ENCODE data around the gene SENP6. TPM values are rescaled to one million over a fixed set of nuclear protein-coding genes. Genes with fewer than 3 reads are reported as not detected.

Gene SENP6
- polyA plus RNA-seq, 1 donor from 2014 or later, result 113 TPM

DNA sequence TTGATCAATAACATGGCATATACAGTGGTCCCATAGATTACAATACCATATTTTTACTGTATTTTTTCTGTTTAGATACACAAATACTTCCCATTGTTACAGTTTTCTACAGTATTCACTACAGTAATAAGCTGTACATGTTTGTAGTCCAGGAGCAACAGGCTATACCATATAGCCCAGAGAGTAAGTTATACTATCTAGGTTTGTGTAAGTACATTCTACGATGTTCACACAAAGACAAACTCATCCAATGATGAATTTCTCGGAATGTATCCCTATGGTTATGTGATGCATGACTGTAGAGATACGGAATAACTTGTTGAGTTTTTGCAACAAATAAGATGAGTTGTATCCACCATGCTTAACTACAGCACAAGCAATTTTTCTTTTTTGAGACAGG, 143.7 kb downstream of the SENP6 start:
- Histone ChIP-seq H4K20me1 (ENCODE audit: insufficient read depth) (no peaks in the 10 kb centered on the region), H3K27me3 (ENCODE audit: insufficient read depth, low read depth, low read length) (no peaks in the 10 kb centered on the region), H2AFZ (ENCODE audit: low read depth, low read length) (no peak overlapping the region), H3K4me2 (ENCODE audit: low read length) (no peak overlapping the region), H3K79me2 (replicated peaks; ENCODE audit: insufficient read depth, low read length) (peaks cover 10% of the 10 kb centered on the region), H3K4me3 (ENCODE audit: low read length) (no peak overlapping the region), H3K36me3 (ENCODE audit: insufficient read depth, low read length) (no peaks in the 10 kb centered on the region), H3K27ac (ENCODE audit: low read length) (no peak overlapping the region), H3K9me2 (ENCODE audit: insufficient read depth, low read length) (no peaks in the 10 kb centered on the region), H3K9me3 (ENCODE audit: low read length) (no peaks in the 10 kb centered on the region), H3K9ac (ENCODE audit: low read length) (no peak overlapping the region), H3F3A (ENCODE audit: insufficient read depth, low read length, poor library complexity, severe bottlenecking) (no peaks in the 10 kb centered on the region)
- TF ChIP-seq EZH2 (IDR thresholded peaks at IDR 0.05; ENCODE audit: borderline replicate concordance, insufficient read depth, low read length, poor library complexity, severe bottlenecking), result no peak
- TF ChIP-seq MXI1 (conservative IDR thresholded peaks at IDR 0.05; ENCODE audit: poor library complexity, severe bottlenecking), result no peak
- TF ChIP-seq, protein P1, sequence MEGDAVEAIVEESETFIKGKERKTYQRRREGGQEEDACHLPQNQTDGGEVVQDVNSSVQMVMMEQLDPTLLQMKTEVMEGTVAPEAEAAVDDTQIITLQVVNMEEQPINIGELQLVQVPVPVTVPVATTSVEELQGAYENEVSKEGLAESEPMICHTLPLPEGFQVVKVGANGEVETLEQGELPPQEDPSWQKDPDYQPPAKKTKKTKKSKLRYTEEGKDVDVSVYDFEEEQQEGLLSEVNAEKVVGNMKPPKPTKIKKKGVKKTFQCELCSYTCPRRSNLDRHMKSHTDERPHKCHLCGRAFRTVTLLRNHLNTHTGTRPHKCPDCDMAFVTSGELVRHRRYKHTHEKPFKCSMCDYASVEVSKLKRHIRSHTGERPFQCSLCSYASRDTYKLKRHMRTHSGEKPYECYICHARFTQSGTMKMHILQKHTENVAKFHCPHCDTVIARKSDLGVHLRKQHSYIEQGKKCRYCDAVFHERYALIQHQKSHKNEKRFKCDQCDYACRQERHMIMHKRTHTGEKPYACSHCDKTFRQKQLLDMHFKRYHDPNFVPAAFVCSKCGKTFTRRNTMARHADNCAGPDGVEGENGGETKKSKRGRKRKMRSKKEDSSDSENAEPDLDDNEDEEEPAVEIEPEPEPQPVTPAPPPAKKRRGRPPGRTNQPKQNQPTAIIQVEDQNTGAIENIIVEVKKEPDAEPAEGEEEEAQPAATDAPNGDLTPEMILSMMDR (IDR thresholded peaks at IDR 0.05; ENCODE audit: poor library complexity, severe bottlenecking), result no peak
- TF ChIP-seq POLR2AphosphoS5 (IDR thresholded peaks at IDR 0.05), result no peak
- no peak for TF ChIP-seq SMC3 (conservative IDR thresholded peaks at IDR 0.05; ENCODE audit: poor library complexity)
- no peak for TF ChIP-seq RAD21 (conservative IDR thresholded peaks at IDR 0.05)
- TF ChIP-seq TAF1 (IDR thresholded peaks at IDR 0.05; ENCODE audit: low read depth), result no peak
- TF ChIP-seq EP300 (conservative IDR thresholded peaks at IDR 0.05; ENCODE audit: poor library complexity, severe bottlenecking), result no peak
- TF ChIP-seq, protein P2, sequence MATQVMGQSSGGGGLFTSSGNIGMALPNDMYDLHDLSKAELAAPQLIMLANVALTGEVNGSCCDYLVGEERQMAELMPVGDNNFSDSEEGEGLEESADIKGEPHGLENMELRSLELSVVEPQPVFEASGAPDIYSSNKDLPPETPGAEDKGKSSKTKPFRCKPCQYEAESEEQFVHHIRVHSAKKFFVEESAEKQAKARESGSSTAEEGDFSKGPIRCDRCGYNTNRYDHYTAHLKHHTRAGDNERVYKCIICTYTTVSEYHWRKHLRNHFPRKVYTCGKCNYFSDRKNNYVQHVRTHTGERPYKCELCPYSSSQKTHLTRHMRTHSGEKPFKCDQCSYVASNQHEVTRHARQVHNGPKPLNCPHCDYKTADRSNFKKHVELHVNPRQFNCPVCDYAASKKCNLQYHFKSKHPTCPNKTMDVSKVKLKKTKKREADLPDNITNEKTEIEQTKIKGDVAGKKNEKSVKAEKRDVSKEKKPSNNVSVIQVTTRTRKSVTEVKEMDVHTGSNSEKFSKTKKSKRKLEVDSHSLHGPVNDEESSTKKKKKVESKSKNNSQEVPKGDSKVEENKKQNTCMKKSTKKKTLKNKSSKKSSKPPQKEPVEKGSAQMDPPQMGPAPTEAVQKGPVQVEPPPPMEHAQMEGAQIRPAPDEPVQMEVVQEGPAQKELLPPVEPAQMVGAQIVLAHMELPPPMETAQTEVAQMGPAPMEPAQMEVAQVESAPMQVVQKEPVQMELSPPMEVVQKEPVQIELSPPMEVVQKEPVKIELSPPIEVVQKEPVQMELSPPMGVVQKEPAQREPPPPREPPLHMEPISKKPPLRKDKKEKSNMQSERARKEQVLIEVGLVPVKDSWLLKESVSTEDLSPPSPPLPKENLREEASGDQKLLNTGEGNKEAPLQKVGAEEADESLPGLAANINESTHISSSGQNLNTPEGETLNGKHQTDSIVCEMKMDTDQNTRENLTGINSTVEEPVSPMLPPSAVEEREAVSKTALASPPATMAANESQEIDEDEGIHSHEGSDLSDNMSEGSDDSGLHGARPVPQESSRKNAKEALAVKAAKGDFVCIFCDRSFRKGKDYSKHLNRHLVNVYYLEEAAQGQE (IDR thresholded peaks at IDR 0.05; ENCODE audit: borderline replicate concordance), result no peak

DNA sequence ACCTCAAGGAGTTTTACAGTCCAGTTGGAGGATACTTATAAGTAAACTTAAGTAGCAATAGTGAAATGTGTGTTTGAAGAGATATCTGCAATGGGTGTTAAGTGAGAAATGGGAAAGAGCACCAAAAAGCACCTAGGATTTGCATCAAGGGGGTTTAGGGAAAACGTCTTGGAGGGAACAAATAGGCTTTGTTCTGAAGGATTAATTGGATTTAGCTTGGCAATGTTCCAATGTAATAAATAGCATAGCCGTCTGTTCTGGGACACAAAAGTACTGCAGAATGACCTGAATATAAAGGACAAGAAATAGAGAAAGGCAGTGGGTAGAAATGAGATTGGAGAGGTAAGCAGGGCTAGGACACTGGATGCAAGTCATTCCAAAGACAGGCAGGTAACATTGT, 144.5 kb downstream of the SENP6 start:
- Histone ChIP-seq H2AFZ (ENCODE audit: low read depth, low read length) (no peak overlapping the region), H3K9me3 (ENCODE audit: low read length) (no peaks in the 10 kb centered on the region), H3K27ac (ENCODE audit: low read length) (no peak overlapping the region), H3K4me2 (ENCODE audit: low read length) (no peak overlapping the region), H4K20me1 (ENCODE audit: insufficient read depth) (no peaks in the 10 kb centered on the region), H3K36me3 (ENCODE audit: insufficient read depth, low read length) (no peaks in the 10 kb centered on the region), H3F3A (ENCODE audit: insufficient read depth, low read length, poor library complexity, severe bottlenecking) (no peaks in the 10 kb centered on the region), H3K9ac (ENCODE audit: low read length) (no peak overlapping the region), H3K79me2 (replicated peaks; ENCODE audit: insufficient read depth, low read length) (peaks cover 17% of the 10 kb centered on the region), H3K4me3 (ENCODE audit: low read length) (no peak overlapping the region), H3K9me2 (ENCODE audit: insufficient read depth, low read length) (no peaks in the 10 kb centered on the region), H3K27me3 (ENCODE audit: insufficient read depth, low read depth, low read length) (no peaks in the 10 kb centered on the region)
- TF ChIP-seq MXI1 (conservative IDR thresholded peaks at IDR 0.05; ENCODE audit: poor library complexity, severe bottlenecking) (no peak), SMC3 (conservative IDR thresholded peaks at IDR 0.05; ENCODE audit: poor library complexity) (no peak), RAD21 (conservative IDR thresholded peaks at IDR 0.05) (no peak), EZH2 (IDR thresholded peaks at IDR 0.05; ENCODE audit: borderline replicate concordance, insufficient read depth, low read length, poor library complexity, severe bottlenecking) (no peak), EP300 (conservative IDR thresholded peaks at IDR 0.05; ENCODE audit: poor library complexity, severe bottlenecking) (no peak), TAF1 (IDR thresholded peaks at IDR 0.05; ENCODE audit: low read depth) (no peak), POLR2AphosphoS5 (IDR thresholded peaks at IDR 0.05) (no peak)
- TF ChIP-seq, protein P2 (IDR thresholded peaks at IDR 0.05; ENCODE audit: borderline replicate concordance), result no peak
- TF ChIP-seq, protein P1 (IDR thresholded peaks at IDR 0.05; ENCODE audit: poor library complexity, severe bottlenecking), result no peak

All from neural cell (in vitro differentiated cells).